ENCODE data around the gene TMEM116.

Gene TMEM116

GRCh38 chr12:111943929-111944328 lies 69.0 kb downstream of the TMEM116 start:
- DNase-seq (ENCODE audit: low read depth), result no peak
- no peak overlapping the region for H3K4me3 ChIP-seq (ENCODE audit: low read length)
- TF ChIP-seq CTCF (conservative IDR thresholded peaks at IDR 0.05; ENCODE audit: low read length), result no peak

- TF ChIP-seq CTCF (conservative IDR thresholded peaks at IDR 0.05; ENCODE audit: low read length), result no peak
- H3K4me3 ChIP-seq (ENCODE audit: low read length), result no peak overlapping the region
- DNase-seq (ENCODE audit: low read depth), result peak; percentile 73
These were observed 70.4 kb downstream of the TMEM116 start for GRCh38 chr12:111942557-111942956.

GRCh38 chr12:111937429-111937828 lies 75.5 kb downstream of the TMEM116 start:
- TF ChIP-seq CTCF (conservative IDR thresholded peaks at IDR 0.05; ENCODE audit: low read length), result no peak
- peak; percentile 20 for DNase-seq (ENCODE audit: low read depth)
- no peak overlapping the region for H3K4me3 ChIP-seq (ENCODE audit: low read length)

GRCh38 chr12:111936869-111937268 lies 76.1 kb downstream of the TMEM116 start:
- no peak overlapping the region for H3K4me3 ChIP-seq (ENCODE audit: low read length)
- DNase-seq (ENCODE audit: low read depth), result no peak
- TF ChIP-seq CTCF (conservative IDR thresholded peaks at IDR 0.05; ENCODE audit: low read length), result no peak

DNA sequence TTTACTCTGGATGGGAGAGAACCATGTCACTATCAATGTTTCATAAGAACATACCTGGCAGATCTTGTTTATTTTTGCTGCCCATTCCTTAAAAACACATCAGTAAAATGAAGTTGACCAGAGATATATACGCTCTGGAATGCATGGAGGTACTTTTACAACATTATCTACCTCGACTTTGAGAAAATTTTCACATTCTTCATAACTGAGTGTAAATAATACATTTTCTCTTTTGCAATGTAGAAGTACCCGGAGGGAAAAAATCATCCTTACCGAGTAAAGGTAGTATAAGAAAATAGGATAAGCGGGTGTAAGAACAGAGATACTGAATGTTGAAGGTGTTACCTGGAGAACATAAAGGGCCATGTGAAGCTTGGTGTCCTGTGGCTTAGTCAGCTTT lies 80.7 kb downstream of the TMEM116 start:
- no peak overlapping the region for H3K4me3 ChIP-seq (ENCODE audit: low read length)
- no peak for TF ChIP-seq CTCF (conservative IDR thresholded peaks at IDR 0.05; ENCODE audit: low read length)
- no peak for DNase-seq (ENCODE audit: low read depth)

GRCh38 chr12:111927346-111927745 lies 85.6 kb downstream of the TMEM116 start:
- no peak for TF ChIP-seq CTCF (conservative IDR thresholded peaks at IDR 0.05; ENCODE audit: low read length)
- DNase-seq (ENCODE audit: low read depth), result peak; percentile 58
- H3K4me3 ChIP-seq (ENCODE audit: low read length), result no peak overlapping the region

GRCh38 chr12:111926631-111927030 lies 86.3 kb downstream of the TMEM116 start:
- no peak for DNase-seq (ENCODE audit: low read depth)
- no peak overlapping the region for H3K4me3 ChIP-seq (ENCODE audit: low read length)
- TF ChIP-seq CTCF (conservative IDR thresholded peaks at IDR 0.05; ENCODE audit: low read length), result no peak

All from AG10803 (cell line).